Measurements from ENCODE around the gene TDP2. TPM values are rescaled to one million over a fixed set of nuclear protein-coding genes. Genes with fewer than 3 reads are reported as not detected.

Gene TDP2
- total RNA-seq, 1 donor from 2014 or later = 44.1 TPM

- H3K4me1 Mint-ChIP-seq (ENCODE audit: unreplicated experiment) = no peaks in the 10 kb centered on the region
- no peak overlapping the region for H3K4me3 Mint-ChIP-seq
- H3K27ac Mint-ChIP-seq = no peak overlapping the region
- no peak for DNase-seq (ENCODE audit: extremely low spot score, unreplicated experiment)
- H3K9me3 Mint-ChIP-seq = no peaks in the 10 kb centered on the region
- H3K36me3 Mint-ChIP-seq = no peaks in the 10 kb centered on the region
- H3K27me3 Mint-ChIP-seq = no peaks in the 10 kb centered on the region
- no peak for TF ChIP-seq CTCF (conservative IDR thresholded peaks at IDR 0.05)
Measured at GRCh38 chr6:24621626-24622289, 44.9 kb downstream of the TDP2 start.

- no peaks in the 10 kb centered on the region for H3K27me3 Mint-ChIP-seq
- no peak for TF ChIP-seq CTCF (conservative IDR thresholded peaks at IDR 0.05)
- H3K36me3 Mint-ChIP-seq = no peaks in the 10 kb centered on the region
- H3K9me3 Mint-ChIP-seq = no peaks in the 10 kb centered on the region
- H3K4me3 Mint-ChIP-seq = no peak overlapping the region
- H3K4me1 Mint-ChIP-seq (ENCODE audit: unreplicated experiment) = no peaks in the 10 kb centered on the region
- no peak overlapping the region for H3K27ac Mint-ChIP-seq
- DNase-seq (ENCODE audit: extremely low spot score, unreplicated experiment) = no peak
Measured at GRCh38 chr6:24620637-24621036, 46.1 kb downstream of the TDP2 start.

GRCh38 chr6:24619661-24620060 lies 47.0 kb downstream of the TDP2 start:
- Mint-ChIP-seq H3K27ac (no peak overlapping the region), H3K36me3 (no peaks in the 10 kb centered on the region), H3K4me3 (no peak overlapping the region), H3K27me3 (no peaks in the 10 kb centered on the region), H3K4me1 (ENCODE audit: unreplicated experiment) (no peaks in the 10 kb centered on the region), H3K9me3 (no peaks in the 10 kb centered on the region)
- DNase-seq (ENCODE audit: extremely low spot score, unreplicated experiment) = no peak
- no peak for TF ChIP-seq CTCF (conservative IDR thresholded peaks at IDR 0.05)

GRCh38 chr6:24614648-24615047 lies 52.1 kb downstream of the TDP2 start:
- Mint-ChIP-seq H3K27ac (no peak overlapping the region), H3K9me3 (peaks cover 4% of the 10 kb centered on the region), H3K4me1 (ENCODE audit: unreplicated experiment) (peaks cover 5% of the 10 kb centered on the region), H3K27me3 (peaks cover 8% of the 10 kb centered on the region), H3K4me3 (no peak overlapping the region), H3K36me3 (no peaks in the 10 kb centered on the region)
- no peak for TF ChIP-seq CTCF (conservative IDR thresholded peaks at IDR 0.05)
- no peak for DNase-seq (ENCODE audit: extremely low spot score, unreplicated experiment)

GRCh38 chr6:24614043-24614420 lies 52.7 kb downstream of the TDP2 start:
- no peaks in the 10 kb centered on the region for H3K36me3 Mint-ChIP-seq
- peaks cover 5% of the 10 kb centered on the region for H3K4me1 Mint-ChIP-seq (ENCODE audit: unreplicated experiment)
- H3K27ac Mint-ChIP-seq = no peak overlapping the region
- H3K4me3 Mint-ChIP-seq = no peak overlapping the region
- TF ChIP-seq CTCF (conservative IDR thresholded peaks at IDR 0.05) = no peak
- no peak for DNase-seq (ENCODE audit: extremely low spot score, unreplicated experiment)
- peaks cover 4% of the 10 kb centered on the region for H3K9me3 Mint-ChIP-seq
- H3K27me3 Mint-ChIP-seq = peaks cover 8% of the 10 kb centered on the region
